DND-41 (cell line): ENCODE measurements around the gene SIX1.

ENCODE experiments used
- ATAC-seq: fragments of 200-7000 bp; cut with Tn5 transposase; 3 replicates; pipeline ENCODE4 v1.9.1; 2021; ENCODE audit warnings: low read depth; ENCODE audit not compliant: insufficient read depth
- DNase-seq: peaks from one replicate; pipeline ENCODE4 v3.0.0-alpha.2; 2020
- H2AFZ ChIP-seq: 2 replicates; pipeline ENCODE4 v1.6.0; 2012; ENCODE audit warnings: low read depth, low read length
- H3K27ac ChIP-seq: 2 replicates; pipeline ENCODE4 v1.5.1; 2012; ENCODE audit warnings: low read length, inconsistent platforms
- H3K27me3 ChIP-seq: fragments of 200-600 bp; sonication (generic); 2 replicates; pipeline ENCODE4 v1.6.0; 2012; ENCODE audit warnings: low read length, mild to moderate bottlenecking, inconsistent platforms; ENCODE audit not compliant: insufficient read depth, poor library complexity
- H3K36me3 ChIP-seq: 2 replicates; pipeline ENCODE4 v1.5.1; 2012; ENCODE audit warnings: low read length, inconsistent platforms; ENCODE audit not compliant: insufficient read depth
- H3K4me1 ChIP-seq: 2 replicates; pipeline ENCODE4 v1.5.1; 2012; ENCODE audit warnings: mild to moderate bottlenecking, low read length; ENCODE audit not compliant: insufficient read depth
- H3K4me2 ChIP-seq: 2 replicates; pipeline ENCODE4 v1.6.0; 2012; ENCODE audit warnings: mild to moderate bottlenecking, moderate library complexity, low read length, inconsistent platforms; ENCODE audit not compliant: insufficient read depth
- H3K4me3 ChIP-seq, 2 experiments: fragments of 200-600 bp in 1 of 2; shearing (Covaris generic) in 1 of 2; 2 replicates each; pipeline ENCODE4 v1.5.1; 2012 to 2016; ENCODE audit warnings: inconsistent platforms in 2 of 2, low read length in 2 of 2, mild to moderate bottlenecking in 2 of 2, low read depth in 1 of 2, moderate library complexity in 1 of 2
- H3K79me2 ChIP-seq: 2 replicates; pipeline ENCODE4 v1.6.0; 2012; ENCODE audit warnings: low read length, inconsistent platforms; ENCODE audit not compliant: insufficient read depth
- H3K9ac ChIP-seq: 2 replicates; pipeline ENCODE4 v1.6.0; 2012; ENCODE audit warnings: low read depth, mild to moderate bottlenecking, inconsistent platforms, low read length, moderate library complexity
- H3K9me3 ChIP-seq: 2 replicates; pipeline ENCODE4 v1.5.1; 2012; ENCODE audit warnings: low read length, moderate library complexity, mild to moderate bottlenecking, inconsistent platforms; ENCODE audit not compliant: insufficient read depth, severe bottlenecking
- H4K20me1 ChIP-seq: 2 replicates; pipeline ENCODE4 v1.6.0; 2012; ENCODE audit warnings: low read length; ENCODE audit not compliant: insufficient read depth
- EZH2 ChIP-seq: IDR thresholded peaks from 3 replicates; pipeline ENCODE4 v1.6.1; 2012; ENCODE audit warnings: borderline replicate concordance, low read depth, mild to moderate bottlenecking, moderate library complexity, low read length, inconsistent platforms; ENCODE audit not compliant: severe bottlenecking
- TF ChIP-seq, protein P1 (sequence below): IDR thresholded peaks from 2 replicates; pipeline ENCODE4 v1.5.1; 2012; ENCODE audit warnings: borderline replicate concordance, low read length, moderate library complexity, mild to moderate bottlenecking; ENCODE audit not compliant: poor library complexity, severe bottlenecking; ENCODE audit errors: extremely low read depth

The SIX1 gene

DNA sequence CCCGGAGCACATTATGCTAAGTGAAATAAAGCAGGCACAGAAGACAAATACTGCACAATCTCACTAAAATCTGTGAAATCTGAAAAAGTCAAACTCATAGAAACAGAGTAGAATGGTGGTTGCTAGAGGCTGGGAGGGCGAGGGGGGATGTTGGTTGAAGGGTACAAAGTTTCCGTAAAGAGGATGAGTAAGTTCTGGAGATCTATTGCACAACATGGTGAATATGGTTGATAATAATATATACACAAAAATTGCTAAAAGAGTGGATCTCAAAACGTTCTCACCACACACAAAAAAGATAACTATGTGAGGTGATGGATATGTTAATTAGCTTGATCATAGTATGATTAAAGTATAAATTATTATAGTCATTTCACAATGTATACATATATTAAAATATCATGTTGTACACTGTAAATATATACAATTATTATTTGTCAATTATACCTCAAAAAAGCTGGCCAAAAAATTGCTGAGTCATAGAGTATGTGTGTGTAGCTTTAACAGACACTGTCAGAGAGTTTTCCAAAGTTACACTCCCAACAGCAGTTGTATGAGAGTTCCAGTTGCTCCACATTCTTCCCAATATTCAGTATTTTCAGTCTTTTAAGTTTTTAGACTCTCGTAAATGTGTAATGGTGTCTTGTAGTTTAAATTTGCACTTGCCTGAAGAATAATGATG is 19.3 kb upstream of the SIX1 start:
- Histone ChIP-seq H3K27me3 (peaks cover 3% of the 10 kb centered on the region), H3K4me3 (no peak overlapping the region), H3K9ac (no peak overlapping the region), H3K36me3 (no peaks in the 10 kb centered on the region), H4K20me1 (no peaks in the 10 kb centered on the region), H2AFZ (no peak overlapping the region), H3K4me2 (no peak overlapping the region), H3K4me1 (no peaks in the 10 kb centered on the region), H3K79me2 (no peaks in the 10 kb centered on the region), H3K9me3 (no peaks in the 10 kb centered on the region), H3K27ac (no peak overlapping the region)
- no peak for ATAC-seq
- TF ChIP-seq EZH2: no peak
- TF ChIP-seq, protein P1, sequence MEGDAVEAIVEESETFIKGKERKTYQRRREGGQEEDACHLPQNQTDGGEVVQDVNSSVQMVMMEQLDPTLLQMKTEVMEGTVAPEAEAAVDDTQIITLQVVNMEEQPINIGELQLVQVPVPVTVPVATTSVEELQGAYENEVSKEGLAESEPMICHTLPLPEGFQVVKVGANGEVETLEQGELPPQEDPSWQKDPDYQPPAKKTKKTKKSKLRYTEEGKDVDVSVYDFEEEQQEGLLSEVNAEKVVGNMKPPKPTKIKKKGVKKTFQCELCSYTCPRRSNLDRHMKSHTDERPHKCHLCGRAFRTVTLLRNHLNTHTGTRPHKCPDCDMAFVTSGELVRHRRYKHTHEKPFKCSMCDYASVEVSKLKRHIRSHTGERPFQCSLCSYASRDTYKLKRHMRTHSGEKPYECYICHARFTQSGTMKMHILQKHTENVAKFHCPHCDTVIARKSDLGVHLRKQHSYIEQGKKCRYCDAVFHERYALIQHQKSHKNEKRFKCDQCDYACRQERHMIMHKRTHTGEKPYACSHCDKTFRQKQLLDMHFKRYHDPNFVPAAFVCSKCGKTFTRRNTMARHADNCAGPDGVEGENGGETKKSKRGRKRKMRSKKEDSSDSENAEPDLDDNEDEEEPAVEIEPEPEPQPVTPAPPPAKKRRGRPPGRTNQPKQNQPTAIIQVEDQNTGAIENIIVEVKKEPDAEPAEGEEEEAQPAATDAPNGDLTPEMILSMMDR: no peak
- no peak for DNase-seq

DNA sequence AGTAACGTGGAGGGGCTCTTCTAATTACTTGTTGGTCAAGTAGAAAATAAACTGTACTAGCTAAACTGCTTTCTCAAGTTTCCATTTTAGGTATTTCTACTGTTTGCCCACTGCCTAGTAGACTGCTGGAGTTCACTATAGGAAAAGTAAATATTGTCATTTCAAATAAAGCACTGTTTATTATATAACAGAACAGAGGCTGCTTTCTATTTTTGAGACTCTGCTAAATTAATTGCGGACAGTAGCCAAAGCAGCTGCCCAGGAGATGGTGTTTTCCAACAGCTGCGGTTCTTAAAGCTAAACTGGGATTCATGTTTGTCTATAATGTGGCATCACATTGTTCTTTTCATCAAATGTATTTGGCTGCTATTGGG is 15.9 kb upstream of the SIX1 start:
- Histone ChIP-seq H3K9me3 (no peaks in the 10 kb centered on the region), H3K27me3 (peaks cover 3% of the 10 kb centered on the region), H3K27ac (no peak overlapping the region), H3K4me2 (no peak overlapping the region), H3K4me1 (no peaks in the 10 kb centered on the region), H3K79me2 (no peaks in the 10 kb centered on the region), H4K20me1 (no peaks in the 10 kb centered on the region), H3K4me3 (no peak overlapping the region), H2AFZ (no peak overlapping the region), H3K9ac (no peak overlapping the region), H3K36me3 (no peaks in the 10 kb centered on the region)
- ATAC-seq: no peak
- TF ChIP-seq EZH2: no peak
- TF ChIP-seq, protein P1: no peak
- no peak for DNase-seq

DNA sequence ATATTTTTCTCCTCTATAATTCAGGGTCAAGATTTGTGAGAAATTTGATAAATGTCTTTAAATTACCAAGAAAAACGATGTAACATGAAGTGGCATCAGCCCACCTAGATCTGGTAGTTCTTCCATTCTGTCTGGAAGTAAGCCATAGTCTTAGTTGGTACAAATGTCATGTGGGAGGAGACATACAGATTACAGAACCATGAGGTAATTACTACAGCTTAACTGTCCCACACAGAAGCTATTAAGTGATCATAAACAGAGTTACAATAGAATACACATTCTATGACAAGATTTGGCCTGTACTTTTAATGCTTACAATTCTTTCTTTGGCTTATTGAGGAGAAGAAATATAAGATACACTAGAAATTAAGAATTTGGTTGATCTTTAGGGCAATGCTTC is 13.7 kb upstream of the SIX1 start:
- Histone ChIP-seq H3K36me3 (no peaks in the 10 kb centered on the region), H4K20me1 (no peaks in the 10 kb centered on the region), H3K9me3 (no peaks in the 10 kb centered on the region), H2AFZ (no peak overlapping the region), H3K27ac (no peak overlapping the region), H3K27me3 (peaks cover 11% of the 10 kb centered on the region), H3K4me2 (no peak overlapping the region), H3K79me2 (no peaks in the 10 kb centered on the region), H3K9ac (no peak overlapping the region), H3K4me3 (no peak overlapping the region), H3K4me1 (no peaks in the 10 kb centered on the region)
- DNase-seq (no peak), ATAC-seq (no peak)
- TF ChIP-seq, protein P1: no peak
- TF ChIP-seq EZH2: no peak
